Left colon (tissue), 2 donors: Measurements from ENCODE around the gene STYXL2. TPM values are rescaled to one million over a fixed set of nuclear protein-coding genes. Genes with fewer than 3 reads are reported as not detected.

Experiments
- ATAC-seq: fragments of 200-7000 bp; cut with Tn5 transposase; one replicate; pipeline ENCODE4 v1.9.1; 2020; ENCODE audit warnings: mild to moderate bottlenecking, moderate library complexity
- DNase-seq, 2 donors: peaks; one replicate each; pipeline ENCODE4 v3.0.0-alpha.2; 2020
- intact Hi-C, 2 donors: fragments of 100-400 bp; cut with DNase I in 1 of 2; cut with micrococcal nuclease in 1 of 2; formaldehyde crosslinking; loops; one replicate each; pipeline versions ENCODE4 v1.11.2 to v1.14.0; 2022; cut with DNase I, micrococcal nuclease
- total RNA-seq, 2 donors: library from RNA; stranded (reverse); fragmentation: NEBNext Ultra II Directional; extraction: Animal tissue kit (Norgen Biotek cat#: 25700); gene quantifications; one replicate each; pipeline ENCODE4 v1.2.1, GENCODE V29; 2021
- donor health status: DM: no; HTN: no; CAD: no.
- donor health status: DM: yes; HTN: yes; CAD: no.

The STYXL2 gene
- total RNA-seq, 2 donors from 2014 or later = 0.34 TPM; not detected in 1

DNA sequence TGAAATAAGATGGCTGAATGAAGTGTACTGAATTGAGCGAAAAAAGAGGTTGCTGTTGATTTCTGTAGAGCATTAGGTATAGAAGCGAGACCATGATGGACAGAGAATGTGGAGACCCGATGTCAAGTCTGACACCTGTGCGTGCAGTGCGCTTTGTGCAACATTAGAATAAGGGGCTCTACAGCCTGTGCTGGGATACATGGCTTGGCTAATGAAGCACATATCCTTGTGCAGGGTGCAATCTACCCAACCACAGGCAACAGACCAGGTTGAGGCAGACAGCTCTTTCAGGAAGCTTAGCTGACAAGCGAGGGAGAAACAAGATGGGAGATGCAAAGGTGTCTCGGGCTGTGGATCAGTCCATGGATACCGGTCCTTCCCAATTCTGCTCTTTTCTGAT, 22.6 kb upstream of the STYXL2 start:
- no peak for DNase-seq
- intact Hi-C loops = loop anchor here in 1 of 2 donors (5.0 kb wide), 1 partner anchor 146 kb away; no protein-coding TSS in a partner anchor

DNA sequence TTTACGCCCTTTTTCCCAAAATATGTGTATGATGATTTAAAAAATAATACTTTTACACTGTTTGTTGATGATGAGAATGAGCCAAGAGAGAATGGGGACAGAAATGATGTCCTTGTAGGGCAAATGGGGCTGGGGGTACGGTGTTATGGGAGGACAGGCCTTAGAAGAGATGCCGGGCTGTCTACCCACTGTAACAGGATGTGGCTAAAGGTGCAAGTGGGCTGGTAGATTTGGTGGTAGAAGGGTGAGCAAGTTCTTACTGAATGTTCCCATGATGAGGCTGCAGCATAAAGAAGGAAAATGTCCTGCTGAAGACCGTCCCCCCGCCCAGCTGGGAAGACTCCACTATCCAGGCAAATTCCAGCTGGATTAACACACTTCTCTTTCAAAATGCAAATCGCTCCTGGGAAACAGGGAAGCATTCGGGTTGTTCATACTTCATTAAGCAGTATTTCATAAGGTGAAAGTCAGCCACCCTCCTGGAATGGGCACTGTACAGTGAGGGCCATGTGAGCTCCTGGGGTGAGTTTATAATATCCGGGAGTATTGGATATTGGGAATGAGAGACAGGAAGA, 17.7 kb upstream of the STYXL2 start:
- DNase-seq (no peak), ATAC-seq (no peak)
- intact Hi-C loops = no loop called here

More for the DNA sequence above, 22.6 kb upstream of the STYXL2 start:
- no peak for ATAC-seq

DNA sequence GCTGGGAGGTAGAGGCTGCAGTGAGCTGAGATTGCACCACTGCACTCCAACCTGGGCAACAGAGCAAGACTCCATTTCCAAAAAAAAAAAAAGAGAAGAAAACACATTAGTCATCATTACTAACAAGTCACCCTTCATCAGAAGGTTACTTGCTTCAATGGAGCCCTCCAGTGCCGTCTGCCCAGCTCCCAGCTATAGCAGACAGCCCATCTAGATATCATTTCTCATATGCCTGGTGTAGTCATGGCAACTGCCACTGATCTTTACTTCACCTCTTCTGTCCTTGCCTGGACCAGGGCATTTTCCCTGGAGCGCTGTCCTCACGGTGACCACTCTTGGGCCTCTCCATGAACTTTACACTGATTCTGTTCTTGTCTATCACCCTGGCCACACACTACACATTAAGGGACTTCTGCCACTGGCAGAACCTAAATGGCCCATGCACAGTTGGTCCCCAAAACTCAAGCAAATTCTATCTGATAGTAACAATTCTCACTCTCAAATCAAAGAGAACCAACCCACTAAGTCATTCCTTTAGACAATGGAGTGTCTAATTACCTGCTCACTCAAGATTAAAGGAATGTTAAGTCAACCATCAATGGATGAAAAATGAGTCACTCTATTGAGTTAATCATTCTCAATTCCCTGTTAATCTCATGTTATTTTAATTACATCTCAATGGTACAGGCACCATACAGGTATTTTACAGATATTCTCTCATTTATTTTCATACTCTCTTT, 16.6 kb upstream of the STYXL2 start:
- intact Hi-C loops = no loop called here
- DNase-seq (no peak), ATAC-seq (no peak)

DNA sequence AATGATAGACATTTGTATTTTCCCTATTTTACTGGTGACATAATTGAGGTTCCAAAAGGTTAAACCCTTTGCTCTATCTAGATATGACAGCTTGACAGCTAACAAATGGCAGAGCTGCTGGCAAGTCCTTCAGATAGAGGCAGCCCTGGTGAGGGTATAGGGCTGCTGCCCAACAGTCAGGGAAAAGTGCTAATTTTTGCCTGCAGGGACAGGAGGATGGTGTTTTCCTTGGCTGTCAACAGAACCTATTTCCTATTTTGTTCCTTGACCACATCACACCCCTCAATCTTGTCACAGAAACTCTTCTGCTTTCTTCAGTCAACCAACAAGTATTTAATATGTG, 16.0 kb upstream of the STYXL2 start:
- DNase-seq (no peak), ATAC-seq (no peak)
- intact Hi-C loops = no loop called here

DNA sequence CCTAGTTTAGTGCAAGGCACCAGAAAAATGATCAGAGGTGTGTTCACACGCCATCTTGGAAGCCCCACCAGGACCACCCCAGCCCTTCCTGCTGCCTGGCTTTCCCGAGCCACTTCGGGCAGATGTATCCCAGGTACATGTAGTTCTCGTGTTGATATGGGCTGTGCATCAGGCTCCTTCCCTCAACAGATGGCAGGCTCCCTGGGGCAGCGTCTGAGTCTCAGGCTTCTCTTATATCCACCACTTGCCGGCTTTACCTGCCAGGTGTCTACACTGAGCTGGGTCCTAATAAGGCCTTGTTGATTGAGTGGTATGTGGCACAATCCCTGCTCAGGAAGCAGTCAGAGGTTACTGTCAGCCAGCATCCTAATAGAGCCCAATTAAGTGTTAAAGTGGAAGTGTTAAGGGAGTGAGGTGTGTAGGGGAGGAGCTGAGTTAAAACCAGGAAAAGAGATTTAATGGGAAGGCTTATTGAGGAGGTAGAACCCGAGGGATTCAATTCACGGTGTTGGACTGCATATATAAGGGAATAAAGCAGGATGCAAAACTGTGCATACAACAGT, 12.2 kb upstream of the STYXL2 start:
- intact Hi-C loops = no loop called here
- no peak for DNase-seq
- peak; percentile 10 for ATAC-seq

DNA sequence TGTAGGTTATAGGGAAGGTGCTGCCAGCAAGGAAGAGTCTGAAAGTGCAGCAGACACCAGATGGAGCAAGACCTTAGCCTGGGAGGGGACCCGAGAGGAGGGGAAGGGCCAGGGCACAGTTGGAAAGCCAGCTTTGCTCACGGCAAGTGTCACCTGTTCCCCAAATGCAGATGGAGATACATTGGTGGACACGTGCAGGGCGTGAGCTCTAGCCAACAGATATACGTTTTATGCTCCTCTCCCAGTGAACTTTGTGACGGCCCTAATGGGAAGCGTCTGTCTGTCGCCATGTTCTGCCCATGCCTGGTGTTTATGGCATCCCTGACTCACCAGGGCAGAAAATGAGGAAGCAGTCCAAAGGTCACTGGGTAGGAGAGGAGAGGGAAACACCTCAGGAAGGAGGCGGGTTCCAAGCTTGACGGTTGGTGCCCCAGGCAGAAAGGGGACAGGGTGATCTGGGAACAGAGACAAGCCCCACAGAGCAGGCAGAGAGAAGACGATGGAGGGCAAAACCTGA, 11.3 kb upstream of the STYXL2 start:
- intact Hi-C loops = no loop called here
- DNase-seq = peak; percentile 80 to 95
- ATAC-seq = peak; percentile 80

DNA sequence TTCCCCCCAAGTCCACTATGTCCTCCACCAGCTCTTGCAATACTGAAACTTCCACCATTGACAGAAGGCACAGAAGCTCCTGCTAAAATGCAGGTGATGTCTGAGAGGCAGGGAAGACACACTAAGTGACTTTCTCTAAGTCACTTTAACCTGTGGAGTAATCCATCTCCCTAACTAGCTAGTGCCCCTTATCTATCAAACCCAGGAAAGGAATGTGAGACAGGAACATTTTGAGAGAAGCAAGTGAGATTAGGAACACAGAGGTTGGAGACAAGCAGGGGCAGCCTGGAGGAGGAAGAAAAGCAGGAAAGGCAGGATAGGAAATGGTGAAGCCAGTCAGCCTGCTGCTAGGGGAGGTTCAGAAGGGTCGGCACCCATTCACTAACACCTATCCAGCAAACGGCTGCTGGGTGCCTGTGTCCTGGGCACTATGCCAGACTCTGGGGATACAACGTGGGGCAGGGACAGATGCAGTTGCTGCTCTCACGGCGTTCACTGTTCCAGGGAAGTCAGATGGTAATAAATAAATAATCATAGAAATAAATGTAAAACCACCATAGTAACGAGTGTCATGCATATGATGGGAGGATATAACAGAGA, 10.7 kb upstream of the STYXL2 start:
- DNase-seq (peak; percentile 70 to 72), ATAC-seq (peak; percentile 35)
- intact Hi-C loops = no loop called here

DNA sequence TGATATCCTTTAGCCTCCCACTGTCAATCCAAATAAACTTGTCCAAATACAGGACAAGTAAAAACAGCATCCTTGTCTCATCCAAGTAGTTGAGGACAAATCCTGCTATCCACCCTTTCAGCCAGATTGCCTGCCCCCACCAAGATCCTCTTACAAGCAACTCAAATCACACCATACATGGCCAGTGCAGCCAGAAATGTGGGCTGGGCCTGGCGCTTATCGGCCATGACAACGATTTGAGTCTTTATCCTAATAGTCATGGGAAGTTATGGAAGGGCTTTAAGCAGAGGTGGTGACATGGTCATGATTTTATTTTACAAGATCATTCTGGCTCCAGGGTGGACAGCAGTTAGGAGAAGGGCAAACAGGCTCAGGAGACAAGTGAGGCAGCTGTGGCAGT, 10.0 kb upstream of the STYXL2 start:
- intact Hi-C loops = no loop called here
- DNase-seq = no peak
- no peak for ATAC-seq

DNA sequence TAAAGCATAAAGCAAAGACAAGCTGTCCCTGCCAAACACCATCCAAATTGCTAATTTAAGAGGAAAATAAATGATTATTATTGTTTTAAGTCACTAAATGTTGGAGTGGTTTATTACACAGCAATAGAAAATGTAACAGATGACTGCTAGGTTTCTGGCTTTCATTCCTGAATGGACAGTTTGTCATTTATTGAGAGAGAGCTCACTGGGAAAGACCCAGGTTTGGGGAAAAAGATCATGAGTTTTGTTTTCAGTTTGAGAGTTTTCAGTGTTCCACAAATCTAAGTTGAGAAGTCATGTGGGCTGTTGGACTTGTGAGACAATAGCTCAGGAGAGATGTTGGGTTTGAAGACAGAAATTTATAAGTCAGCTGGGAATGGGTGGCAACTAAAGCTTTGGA, 9.1 kb upstream of the STYXL2 start:
- no peak for DNase-seq
- no peak for ATAC-seq
- intact Hi-C loops = no loop called here

DNA sequence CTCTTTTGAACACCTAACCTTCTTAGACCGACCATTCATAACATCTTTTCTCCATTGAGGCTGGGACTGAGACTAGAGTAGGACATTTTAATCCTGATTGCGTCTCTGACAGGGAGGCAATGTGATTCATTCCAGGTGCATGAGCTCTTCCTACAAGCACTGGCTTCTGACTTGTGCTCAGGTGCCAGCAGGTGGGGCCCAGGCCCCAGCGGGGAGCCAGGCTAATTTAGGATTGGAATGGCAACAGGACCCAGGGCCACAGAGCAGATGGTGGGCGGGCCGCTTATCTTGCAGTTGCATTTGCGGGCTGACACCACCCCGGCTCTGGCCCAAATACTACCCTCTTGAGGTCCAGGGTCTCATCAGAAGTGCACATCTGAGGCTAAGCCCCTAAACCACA, 7.8 kb upstream of the STYXL2 start:
- intact Hi-C loops = no loop called here
- ATAC-seq (no peak), DNase-seq (peak; percentile 50 to 62)

DNA sequence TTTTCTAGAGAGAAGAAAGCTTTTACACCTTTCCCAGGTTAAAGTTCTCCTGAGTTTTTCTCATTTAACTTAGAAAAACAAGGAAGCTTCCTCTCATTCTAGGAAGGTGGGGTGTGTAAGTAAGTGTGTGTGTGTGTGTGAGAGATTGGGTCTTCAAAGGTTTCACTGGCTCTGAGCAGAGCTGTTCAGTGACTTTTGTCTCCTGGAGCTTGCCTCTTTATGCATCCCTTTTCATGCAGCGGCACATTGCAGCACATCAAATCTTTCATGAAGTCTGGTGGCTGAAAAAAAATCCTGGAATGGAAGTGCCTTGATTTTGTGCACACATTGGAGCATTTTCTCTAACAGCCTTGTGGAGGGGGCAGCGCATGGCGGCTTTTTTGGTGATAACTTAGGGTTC, 7.1 kb upstream of the STYXL2 start:
- DNase-seq (no peak), ATAC-seq (no peak)
- intact Hi-C loops = no loop called here

DNA sequence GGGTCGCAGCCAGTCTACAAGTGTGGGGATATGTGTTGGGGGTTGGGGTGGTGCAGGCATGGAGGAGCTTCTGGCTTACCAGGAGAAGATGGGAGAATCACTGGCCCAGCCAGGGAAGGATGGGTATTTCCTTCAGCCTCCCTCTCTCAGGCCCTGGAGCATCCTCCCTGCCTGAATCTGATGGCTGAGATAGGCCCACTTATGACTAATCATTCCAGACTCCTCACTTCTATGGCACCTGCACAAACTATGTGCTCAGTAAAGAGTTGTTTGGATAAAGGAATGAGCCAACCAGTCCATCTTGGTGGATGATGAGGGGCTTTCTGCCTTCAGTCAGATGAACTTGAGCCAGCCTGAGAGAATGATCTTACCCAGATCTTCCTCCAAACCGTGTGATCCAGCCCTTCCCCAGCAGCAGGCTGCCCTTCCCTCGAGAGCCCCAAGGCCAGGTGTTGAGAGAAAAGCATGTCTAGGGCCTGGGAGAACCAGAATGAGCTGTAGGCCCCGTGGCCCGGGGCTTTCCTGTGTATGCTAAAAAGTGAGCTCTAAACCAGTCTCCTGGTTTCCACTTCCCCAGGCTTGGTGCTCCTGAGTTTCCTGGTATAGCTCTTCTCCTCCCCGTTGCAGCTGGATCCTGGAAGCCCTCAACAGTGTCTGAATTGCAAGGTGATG, 5.0 kb upstream of the STYXL2 start:
- peak; percentile 11 for ATAC-seq
- no peak for DNase-seq
- intact Hi-C loops = no loop called here

DNA sequence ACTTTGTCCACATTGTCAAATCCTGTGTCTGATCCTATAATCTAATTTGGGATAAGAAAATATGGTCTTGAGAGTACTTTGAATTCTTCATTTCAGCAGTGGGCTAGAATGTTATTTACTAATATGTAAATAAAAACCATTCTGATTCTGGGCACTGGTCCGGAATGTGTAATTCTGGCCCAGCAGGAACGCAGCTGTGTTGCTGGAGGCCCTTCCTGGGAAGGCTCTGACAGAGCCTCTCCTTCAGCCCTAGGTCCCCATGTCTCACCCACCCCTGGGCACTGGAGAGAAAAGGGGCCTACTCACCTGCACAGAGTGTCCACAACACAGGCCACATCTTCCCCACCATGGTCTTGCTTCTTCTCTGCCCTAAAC, 3.9 kb upstream of the STYXL2 start:
- intact Hi-C loops = no loop called here
- ATAC-seq (no peak), DNase-seq (no peak)

DNA sequence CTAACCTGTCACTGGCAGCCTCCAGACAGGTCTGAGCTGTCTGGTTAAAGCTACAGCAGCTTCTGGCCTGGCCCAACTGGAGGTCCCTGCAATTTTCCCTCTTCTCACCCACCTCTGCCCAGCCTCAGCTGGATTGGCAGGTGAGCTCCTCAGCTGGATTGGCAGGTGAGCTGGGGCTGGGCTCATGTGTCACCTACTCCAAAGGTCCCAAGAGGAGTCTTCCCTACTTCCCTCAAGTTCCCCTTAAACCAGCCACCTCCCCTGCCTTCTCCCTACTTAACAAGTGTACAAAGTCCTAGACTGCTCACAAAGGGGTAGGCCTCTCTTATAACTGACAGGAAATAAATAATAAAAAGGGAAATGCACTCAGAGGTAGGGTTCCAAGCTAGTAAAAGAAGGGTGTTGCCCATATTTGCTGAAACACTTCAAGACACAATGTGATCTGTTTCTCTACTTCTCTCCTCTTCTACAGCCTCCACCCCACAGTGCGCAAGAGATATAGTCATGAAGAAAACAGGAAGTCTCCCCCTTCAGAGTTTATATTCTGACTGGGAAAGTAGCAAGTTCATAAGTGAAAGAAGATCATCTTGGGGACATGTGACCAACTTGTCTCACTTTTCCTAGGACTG, 3.4 kb upstream of the STYXL2 start, which contains the start of gene GPA33:
GPA33 (minus strand) TSS at position 64 of the 629 bp plus-strand sequence. CDS start 90 bp downstream, outside the sequence.
- intact Hi-C loops = no loop called here
- DNase-seq = peak; percentile 79 to 94
- ATAC-seq = peak; percentile 85

DNA sequence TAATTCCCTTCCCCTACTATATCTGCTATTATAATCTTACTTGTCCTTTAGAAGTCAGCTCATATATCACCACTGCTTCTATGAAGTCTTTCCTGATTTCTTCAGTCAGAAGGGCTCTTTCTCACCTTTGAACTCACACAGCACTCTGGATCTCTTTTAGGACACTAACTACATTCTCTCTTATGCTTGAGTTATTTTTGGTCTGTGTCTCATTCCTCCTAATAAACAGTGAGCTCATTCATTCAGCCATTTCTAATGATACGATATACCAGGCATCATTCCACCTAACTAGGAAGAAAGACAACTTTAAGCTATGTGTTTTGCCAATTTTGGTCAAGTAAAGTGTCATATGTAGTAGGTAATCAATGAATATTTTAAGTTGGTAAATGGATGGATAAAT, 1.2 kb upstream of the STYXL2 start:
- DNase-seq = no peak
- no peak for ATAC-seq
- intact Hi-C loops = no loop called here

DNA sequence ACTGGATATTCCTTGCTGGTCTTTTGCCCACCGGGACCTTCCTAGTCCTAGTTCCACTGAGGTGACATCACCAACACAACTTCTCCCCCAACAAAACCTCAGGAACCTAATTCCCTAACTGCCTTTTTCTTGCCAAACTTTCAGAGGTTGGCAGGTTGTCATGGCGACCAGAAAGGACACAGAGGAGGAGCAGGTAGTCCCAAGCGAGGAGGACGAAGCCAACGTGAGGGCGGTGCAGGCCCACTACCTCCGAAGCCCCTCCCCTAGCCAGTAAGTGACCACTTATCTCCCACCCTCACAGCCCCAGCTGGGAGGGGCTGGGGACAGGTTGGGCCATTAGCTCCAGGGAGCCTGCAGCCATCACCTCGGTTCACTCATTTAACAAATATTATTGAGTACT, 815 bp downstream of the STYXL2 start:
- intact Hi-C loops = no loop called here
- ATAC-seq = no peak
- no peak for DNase-seq

DNA sequence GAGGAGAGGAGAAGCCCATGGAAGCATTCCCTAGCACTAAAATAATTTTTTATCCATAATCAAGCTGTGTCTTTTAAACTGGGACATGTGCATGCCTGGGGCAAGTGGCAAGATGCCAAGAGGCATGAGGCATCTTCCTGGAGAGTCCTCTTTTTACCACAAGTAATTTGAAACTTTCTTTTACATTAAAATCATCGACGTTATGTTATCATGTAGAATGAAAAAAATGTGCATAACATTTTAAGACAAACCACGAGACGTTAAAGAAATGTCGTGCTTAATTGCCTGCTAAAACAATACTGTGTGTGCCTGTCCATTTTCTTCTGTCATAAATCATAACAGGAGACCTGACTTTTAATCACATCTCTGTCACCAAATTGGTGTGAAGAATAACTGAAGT, 1.5 kb downstream of the STYXL2 start:
- intact Hi-C loops = no loop called here
- no peak for DNase-seq
- ATAC-seq = no peak

DNA sequence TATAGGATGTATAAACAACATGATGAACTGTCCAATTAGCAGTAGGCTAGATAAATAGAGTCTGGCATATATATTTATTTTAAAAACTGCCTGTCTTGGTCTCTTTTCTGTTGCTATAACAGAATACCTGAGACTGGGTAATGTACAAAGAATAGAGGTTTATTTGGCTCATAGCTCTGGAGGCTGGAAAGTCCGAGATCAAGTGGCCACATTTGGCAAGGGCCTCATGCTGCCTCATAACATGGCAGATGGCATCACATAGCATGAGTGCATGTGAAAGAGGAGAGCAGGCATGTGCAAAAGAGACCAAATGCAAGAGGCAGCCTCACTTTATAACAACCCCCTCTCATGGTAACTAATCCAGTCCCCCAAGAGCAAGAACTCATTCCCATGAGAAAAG, 6.0 kb downstream of the STYXL2 start:
- DNase-seq (no peak), ATAC-seq (no peak)
- intact Hi-C loops = no loop called here

DNA sequence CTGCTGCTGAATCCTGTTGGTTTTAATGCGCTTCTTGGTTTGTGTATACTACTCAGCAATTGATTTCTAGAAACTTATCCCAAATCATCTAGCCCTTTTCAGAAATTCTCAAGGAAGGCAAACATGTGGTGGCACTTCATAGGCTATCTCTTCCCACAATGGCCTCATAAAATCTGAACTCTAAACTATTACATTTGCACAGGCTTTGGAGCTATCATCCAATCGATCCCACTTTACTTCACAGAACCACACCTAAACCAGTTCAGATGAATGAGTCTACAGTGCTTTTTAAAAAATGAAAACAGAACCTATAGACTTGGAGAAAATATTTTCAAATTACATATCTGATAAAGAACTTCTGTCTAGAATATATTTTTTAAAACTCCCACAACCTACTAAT, 6.9 kb downstream of the STYXL2 start:
- no peak for DNase-seq
- peak; percentile 87 for ATAC-seq
- intact Hi-C loops = no loop called here
